Suprapubic skin (tissue), 4 donors: Measurements from ENCODE around the gene GPRIN1. TPM values are rescaled to one million over a fixed set of nuclear protein-coding genes. Genes with fewer than 3 reads are reported as not detected.

ENCODE experiments used
- DNase-seq, 2 donors: peaks; one replicate each; pipeline ENCODE4 v3.0.0-alpha.2; 2019; ENCODE audit warnings: low spot score in 2 of 2
- H3K27ac ChIP-seq: fragments of 200-600 bp; sonication (generic); one replicate; pipeline ENCODE4 v1.5.1; 2019
- H3K27me3 ChIP-seq: fragments of 200-600 bp; sonication (generic); one replicate; pipeline ENCODE4 v1.5.1; 2019
- H3K36me3 ChIP-seq: fragments of 200-600 bp; sonication (generic); one replicate; pipeline ENCODE4 v1.5.1; 2019
- H3K4me1 ChIP-seq: fragments of 200-600 bp; sonication (generic); one replicate; pipeline ENCODE4 v1.5.1; 2019
- H3K4me3 ChIP-seq: fragments of 200-600 bp; sonication (generic); one replicate; pipeline ENCODE4 v1.5.1; 2019; ENCODE audit warnings: mild to moderate bottlenecking
- H3K9me3 ChIP-seq: fragments of 200-600 bp; sonication (generic); one replicate; pipeline ENCODE4 v1.5.1; 2019
- CTCF ChIP-seq, 2 donors: fragments of 200-600 bp in 1 of 2; fragments of 450-650 bp in 1 of 2; sonication (generic) in 1 of 2; IDR thresholded peaks; one replicate each; pipeline ENCODE4 v1.5.1; 2016 to 2019; ENCODE audit warnings: antibody characterized with exemption in 2 of 2, mild to moderate bottlenecking in 1 of 2, moderate library complexity in 1 of 2
- EP300 ChIP-seq: sonication (generic); formaldehyde crosslinking; IDR thresholded peaks from one replicate; pipeline ENCODE4 v1.6.1; 2017; ENCODE audit warnings: antibody characterized with exemption
- POLR2A ChIP-seq, 2 donors: fragments of 450-650 bp; IDR thresholded peaks; one replicate each; pipeline ENCODE4 v1.6.1; 2017; ENCODE audit warnings: antibody characterized with exemption in 2 of 2, mild to moderate bottlenecking in 2 of 2, moderate library complexity in 2 of 2
- POLR2AphosphoS5 ChIP-seq, 3 donors: sonication (generic); formaldehyde crosslinking; IDR thresholded peaks; one replicate each; pipeline ENCODE4 v1.6.1; 2017; ENCODE audit warnings: antibody characterized with exemption in 3 of 3
- WGBS: methylation state at CpG from one replicate; pipeline ENCODE4 v1.1.5; 2018; 5-methylcytosine and 5-hydroxymethylcytosine counted together
- total RNA-seq, 4 donors: library from RNA; depleted of rRNA; stranded (reverse); fragments of >200 nt; gene quantifications; one replicate each; pipeline ENCODE4 v1.1.0, GENCODE V29; 2016

Gene GPRIN1
- total RNA-seq, 4 donors from 2014 or later = 0.24 to 2.8 (median 1.5) TPM

- Histone ChIP-seq H3K27me3 (peaks cover 54% of the 10 kb centered on the region), H3K4me1 (peaks cover 17% of the 10 kb centered on the region), H3K27ac (no peak overlapping the region), H3K36me3 (no peaks in the 10 kb centered on the region), H3K9me3 (no peaks in the 10 kb centered on the region), H3K4me3 (no peak overlapping the region)
- no peak for TF ChIP-seq POLR2AphosphoS5 (IDR thresholded peaks at IDR 0.05)
- no peak for TF ChIP-seq EP300
- no peak for TF ChIP-seq CTCF (IDR thresholded peaks at IDR 0.05)
- no peak for TF ChIP-seq POLR2A (IDR thresholded peaks at IDR 0.05)
- no peak for DNase-seq
- 80% methylated on average over 6 of the region's 6 CpGs for WGBS
Measured at GRCh38 chr5:176612008-176612407, 2.1 kb upstream of the GPRIN1 start.

GRCh38 chr5:176611435-176611834, 1.5 kb upstream of the GPRIN1 start:
- H3K4me1 ChIP-seq = peaks cover 17% of the 10 kb centered on the region
- 12% methylated on average over 10 of the region's 10 CpGs for WGBS
- H3K27ac ChIP-seq = no peak overlapping the region
- TF ChIP-seq POLR2A (IDR thresholded peaks at IDR 0.05) = no peak
- TF ChIP-seq EP300 = no peak
- no peak for TF ChIP-seq CTCF (IDR thresholded peaks at IDR 0.05)
- no peak for TF ChIP-seq POLR2AphosphoS5 (IDR thresholded peaks at IDR 0.05)
- peaks cover 49% of the 10 kb centered on the region for H3K27me3 ChIP-seq
- H3K9me3 ChIP-seq = no peaks in the 10 kb centered on the region
- no peak for DNase-seq
- H3K4me3 ChIP-seq = no peak overlapping the region
- H3K36me3 ChIP-seq = no peaks in the 10 kb centered on the region

- Histone ChIP-seq H3K27me3 (peaks cover 38% of the 10 kb centered on the region), H3K36me3 (no peaks in the 10 kb centered on the region), H3K9me3 (no peaks in the 10 kb centered on the region), H3K27ac (no peak overlapping the region), H3K4me3 (peak overlapping the region; percentile 55), H3K4me1 (peaks cover 17% of the 10 kb centered on the region)
- DNase-seq = no peak
- 4% methylated on average over 4 of the region's 31 CpGs for WGBS
- TF ChIP-seq CTCF (IDR thresholded peaks at IDR 0.05) (no peak), POLR2AphosphoS5 (IDR thresholded peaks at IDR 0.05) (no peak), EP300 (no peak), POLR2A (IDR thresholded peaks at IDR 0.05) (no peak)
Measured at GRCh38 chr5:176610435-176610773, 448 bp upstream of the GPRIN1 start.

- Histone ChIP-seq H3K27ac (no peak overlapping the region), H3K36me3 (no peaks in the 10 kb centered on the region), H3K9me3 (no peaks in the 10 kb centered on the region), H3K4me3 (peak overlapping the region; percentile 55), H3K4me1 (peaks cover 17% of the 10 kb centered on the region), H3K27me3 (peaks cover 33% of the 10 kb centered on the region)
- WGBS = 46% methylated on average over 23 of the region's 46 CpGs
- TF ChIP-seq CTCF (IDR thresholded peaks at IDR 0.05) = no peak
- no peak for TF ChIP-seq POLR2AphosphoS5 (IDR thresholded peaks at IDR 0.05)
- TF ChIP-seq EP300 = no peak
- TF ChIP-seq POLR2A (IDR thresholded peaks at IDR 0.05) = no peak
- DNase-seq = no peak
Measured at GRCh38 chr5:176608937-176609723, 826 bp downstream of the GPRIN1 start.

- Histone ChIP-seq H3K27me3 (peaks cover 33% of the 10 kb centered on the region), H3K4me1 (peaks cover 17% of the 10 kb centered on the region), H3K36me3 (no peaks in the 10 kb centered on the region), H3K27ac (no peak overlapping the region), H3K9me3 (no peaks in the 10 kb centered on the region), H3K4me3 (no peak overlapping the region)
- DNase-seq = no peak
- WGBS = 81% methylated on average over 3 of the region's 4 CpGs
- TF ChIP-seq POLR2A (IDR thresholded peaks at IDR 0.05) (no peak), POLR2AphosphoS5 (IDR thresholded peaks at IDR 0.05) (no peak), EP300 (no peak)
Measured at GRCh38 chr5:176608142-176608705, 1.7 kb downstream of the GPRIN1 start.
